PFSK-1 (cell line): ENCODE data around the gene UBE2I.

Source experiments
- FOXP2 ChIP-seq: optimal IDR thresholded peaks from 2 replicates; pipeline ENCODE3; 2011; ENCODE audit warnings: borderline replicate concordance, control low read depth, inconsistent platforms; ENCODE audit not compliant: insufficient read depth; ENCODE audit errors: extremely low read length, extremely low read depth
- POLR2AphosphoS5 ChIP-seq: IDR thresholded peaks from 2 replicates; pipeline ENCODE4 v1.6.1; 2012; ENCODE audit warnings: low read depth, mild to moderate bottlenecking, control low read depth, low read length, moderate library complexity
- REST ChIP-seq, 2 experiments: IDR thresholded peaks; 2 replicates each; pipeline versions ENCODE4 v1.6.1 to v1.8.0; 2011 to 2012; ENCODE audit warnings: low read depth in 2 of 2, low read length in 2 of 2, control low read depth in 1 of 2, inconsistent platforms in 1 of 2, mild to moderate bottlenecking in 1 of 2, moderate library complexity in 1 of 2; ENCODE audit not compliant: insufficient read depth in 1 of 2
- SIN3A ChIP-seq: IDR thresholded peaks from 2 replicates; pipeline ENCODE4 v1.6.1; 2012; ENCODE audit warnings: mild to moderate bottlenecking, low read length, moderate library complexity, borderline replicate concordance; ENCODE audit not compliant: insufficient read depth
- TAF1 ChIP-seq: IDR thresholded peaks from 2 replicates; pipeline ENCODE4 v1.6.1; 2012; ENCODE audit warnings: low read length, control low read depth, borderline replicate concordance; ENCODE audit not compliant: insufficient read depth

UBE2I gene

GRCh38 chr16:1325261-1325660 is 15.8 kb downstream of the UBE2I start:
- TF ChIP-seq POLR2AphosphoS5 (no peak; the same call in 1 of the 2 replicates), REST (IDR thresholded peaks at IDR 0.05; ENCODE audit: insufficient read depth in 1 of 2, low read depth in 2 of 2, low read length in 2 of 2) (no peak)

- TF ChIP-seq TAF1 = no peak
- no peak for TF ChIP-seq POLR2AphosphoS5
- TF ChIP-seq REST (IDR thresholded peaks at IDR 0.05; ENCODE audit: insufficient read depth in 1 of 2, low read depth in 2 of 2, low read length in 2 of 2) = no peak
- TF ChIP-seq SIN3A = no peak
- TF ChIP-seq FOXP2 = no peak
Measured at GRCh38 chr16:1325673-1326371, 16.4 kb downstream of the UBE2I start.

- TF ChIP-seq SIN3A = no peak
- no peak for TF ChIP-seq FOXP2
- TF ChIP-seq TAF1 = no peak
- TF ChIP-seq REST (IDR thresholded peaks at IDR 0.05; ENCODE audit: insufficient read depth in 1 of 2, low read depth in 2 of 2, low read length in 2 of 2) = no peak
- no peak for TF ChIP-seq POLR2AphosphoS5
Measured at GRCh38 chr16:1326391-1326790, 17.0 kb downstream of the UBE2I start.

- no peak for TF ChIP-seq SIN3A
- TF ChIP-seq REST (IDR thresholded peaks at IDR 0.05; ENCODE audit: insufficient read depth in 1 of 2, low read depth in 2 of 2, low read length in 2 of 2) = no peak
- no peak for TF ChIP-seq TAF1
- no peak for TF ChIP-seq FOXP2
- no peak for TF ChIP-seq POLR2AphosphoS5
Measured at GRCh38 chr16:1326946-1327618, 17.6 kb downstream of the UBE2I start.
